Heart left ventricle (tissue), 13 donors: ENCODE data around the gene PCDH15.

Source experiments
- CTCF ChIP-seq, 12 donors: fragments of 200-600 bp; sonication (generic) in 4 of 12; IDR thresholded peaks; one replicate each; pipeline versions ENCODE4 v1.5.0 to v1.8.0; 2018 to 2022; ENCODE audit warnings: antibody characterized with exemption in 12 of 12, mild to moderate bottlenecking in 5 of 12
- POLR2A ChIP-seq, 2 donors: fragments of 450-650 bp; IDR thresholded peaks; one replicate each; pipeline ENCODE4 v1.6.1; 2017; ENCODE audit warnings: antibody characterized with exemption in 2 of 2, mild to moderate bottlenecking in 2 of 2, moderate library complexity in 2 of 2
- donor health status: ischemic (EF 13 %, LVEDD 7.1; RV severe dilation, severe dysfunction).
- donor health status: DM: no; HTN: yes; CAD: no.
- donor health status: DM: no; HTN: no; CAD: no.
- donor health status: ischemic (EF 25% LVEDD 6.9; RV normal size, moderate dysfunction).
- donor health status: ischemic (EF 25% LVEDD 5.7; RV mildly dilated, moderate dysfunction).
- donor health status: ischemic (EF 35%, LVEDD 5.7; RV mildly dilated, moderate dysfunction).
- donor health status: nonischemic (EF 11% LVEDD 7.7; RV severe dilation, severe dysfunction).
- donor health status: DM: yes; HTN: yes; CAD: no.
- donor health status: PGD.
- donor health status: ischemic (EF 29% LVEDD 5.4; RV normal size, mild dysfunction).
- donor health status: nonischemic (EF 23%, LVEDD 6.1; RV moderate dilation, normal function).

GRCh38 chr10:54682554-54682953 lies 118.5 kb downstream of the PCDH15 start:
- TF ChIP-seq CTCF (IDR thresholded peaks at IDR 0.05), result no peak
- no peak for TF ChIP-seq POLR2A (IDR thresholded peaks at IDR 0.05)
